Measurements from ENCODE around the gene ZSCAN29.

The ZSCAN29 gene

DNA sequence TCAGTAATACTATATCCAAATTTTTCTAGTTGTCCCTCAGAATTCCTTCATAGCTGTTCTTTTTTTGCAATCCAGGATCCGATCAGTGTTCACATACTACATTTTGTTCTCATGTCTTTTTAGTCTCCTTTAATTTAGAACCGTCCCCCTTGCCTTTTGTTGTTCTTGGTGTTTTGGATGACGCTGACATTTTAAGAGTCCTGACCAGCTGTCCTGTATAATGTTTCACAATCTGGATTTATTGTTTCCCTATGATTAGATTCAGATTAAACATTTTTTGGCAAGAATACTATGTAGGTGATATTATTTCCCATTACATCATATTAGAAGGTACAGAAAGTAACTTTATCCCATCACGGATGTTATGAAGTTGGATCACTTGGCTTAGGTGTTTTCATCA lies 11.5 kb upstream of the ZSCAN29 start:
- no peak for TF ChIP-seq RARB (CRISPR knock-in tag; IDR thresholded peaks at IDR 0.05)
- TF ChIP-seq, protein P1, sequence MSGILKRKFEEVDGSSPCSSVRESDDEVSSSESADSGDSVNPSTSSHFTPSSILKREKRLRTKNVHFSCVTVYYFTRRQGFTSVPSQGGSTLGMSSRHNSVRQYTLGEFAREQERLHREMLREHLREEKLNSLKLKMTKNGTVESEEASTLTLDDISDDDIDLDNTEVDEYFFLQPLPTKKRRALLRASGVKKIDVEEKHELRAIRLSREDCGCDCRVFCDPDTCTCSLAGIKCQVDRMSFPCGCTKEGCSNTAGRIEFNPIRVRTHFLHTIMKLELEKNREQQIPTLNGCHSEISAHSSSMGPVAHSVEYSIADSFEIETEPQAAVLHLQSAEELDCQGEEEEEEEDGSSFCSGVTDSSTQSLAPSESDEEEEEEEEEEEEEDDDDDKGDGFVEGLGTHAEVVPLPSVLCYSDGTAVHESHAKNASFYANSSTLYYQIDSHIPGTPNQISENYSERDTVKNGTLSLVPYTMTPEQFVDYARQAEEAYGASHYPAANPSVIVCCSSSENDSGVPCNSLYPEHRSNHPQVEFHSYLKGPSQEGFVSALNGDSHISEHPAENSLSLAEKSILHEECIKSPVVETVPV (CRISPR knock-in tag; IDR thresholded peaks at IDR 0.05) = no peak
- no peak for TF ChIP-seq BACH2 (CRISPR knock-in tag; IDR thresholded peaks at IDR 0.05; ENCODE audit: borderline replicate concordance)
- TF ChIP-seq ISL1 (CRISPR knock-in tag; IDR thresholded peaks at IDR 0.05) = no peak
- no peak for TF ChIP-seq ZNF8 (CRISPR knock-in tag; IDR thresholded peaks at IDR 0.05)
- TF ChIP-seq ZNF565 (CRISPR knock-in tag; conservative IDR thresholded peaks at IDR 0.05; ENCODE audit: low read depth) = no peak
- TF ChIP-seq ARNTL (CRISPR knock-in tag; IDR thresholded peaks at IDR 0.05; ENCODE audit: borderline replicate concordance, low read depth) = no peak
- ATAC-seq = no peak

DNA sequence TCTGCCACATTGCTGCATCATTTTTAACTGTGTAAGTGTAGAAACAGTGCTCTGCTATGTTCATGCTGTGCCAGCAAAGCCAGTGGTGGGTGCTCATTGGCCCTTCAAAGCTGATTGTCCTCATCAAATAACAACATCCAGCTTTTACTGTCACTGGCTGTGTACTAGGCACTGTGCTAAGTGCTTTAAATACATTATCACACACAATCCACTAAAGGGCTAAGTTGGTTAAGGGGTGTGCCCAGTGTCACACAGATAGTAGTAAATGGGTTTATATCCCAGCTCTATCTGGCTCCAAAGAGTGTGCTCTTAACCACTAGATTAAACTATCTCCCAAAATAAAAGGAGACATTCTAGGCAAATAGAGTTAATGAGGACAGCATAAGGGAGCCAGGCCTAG lies 7.8 kb upstream of the ZSCAN29 start:
- ATAC-seq = no peak
- no peak for TF ChIP-seq ZFP3 (CRISPR knock-in tag; IDR thresholded peaks at IDR 0.05)
- TF ChIP-seq, protein P2, sequence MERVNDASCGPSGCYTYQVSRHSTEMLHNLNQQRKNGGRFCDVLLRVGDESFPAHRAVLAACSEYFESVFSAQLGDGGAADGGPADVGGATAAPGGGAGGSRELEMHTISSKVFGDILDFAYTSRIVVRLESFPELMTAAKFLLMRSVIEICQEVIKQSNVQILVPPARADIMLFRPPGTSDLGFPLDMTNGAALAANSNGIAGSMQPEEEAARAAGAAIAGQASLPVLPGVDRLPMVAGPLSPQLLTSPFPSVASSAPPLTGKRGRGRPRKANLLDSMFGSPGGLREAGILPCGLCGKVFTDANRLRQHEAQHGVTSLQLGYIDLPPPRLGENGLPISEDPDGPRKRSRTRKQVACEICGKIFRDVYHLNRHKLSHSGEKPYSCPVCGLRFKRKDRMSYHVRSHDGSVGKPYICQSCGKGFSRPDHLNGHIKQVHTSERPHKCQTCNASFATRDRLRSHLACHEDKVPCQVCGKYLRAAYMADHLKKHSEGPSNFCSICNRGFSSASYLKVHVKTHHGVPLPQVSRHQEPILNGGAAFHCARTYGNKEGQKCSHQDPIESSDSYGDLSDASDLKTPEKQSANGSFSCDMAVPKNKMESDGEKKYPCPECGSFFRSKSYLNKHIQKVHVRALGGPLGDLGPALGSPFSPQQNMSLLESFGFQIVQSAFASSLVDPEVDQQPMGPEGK (CRISPR knock-in tag; IDR thresholded peaks at IDR 0.05; ENCODE audit: borderline replicate concordance) = no peak
- no peak for TF ChIP-seq OSR1 (CRISPR knock-in tag; IDR thresholded peaks at IDR 0.05)
- TF ChIP-seq ZNF565 (CRISPR knock-in tag; conservative IDR thresholded peaks at IDR 0.05; ENCODE audit: low read depth) = no peak
- no peak for TF ChIP-seq ZNF8 (CRISPR knock-in tag; IDR thresholded peaks at IDR 0.05)
- no peak for TF ChIP-seq SNAI2 (CRISPR knock-in tag; IDR thresholded peaks at IDR 0.05)
- TF ChIP-seq, protein P3, sequence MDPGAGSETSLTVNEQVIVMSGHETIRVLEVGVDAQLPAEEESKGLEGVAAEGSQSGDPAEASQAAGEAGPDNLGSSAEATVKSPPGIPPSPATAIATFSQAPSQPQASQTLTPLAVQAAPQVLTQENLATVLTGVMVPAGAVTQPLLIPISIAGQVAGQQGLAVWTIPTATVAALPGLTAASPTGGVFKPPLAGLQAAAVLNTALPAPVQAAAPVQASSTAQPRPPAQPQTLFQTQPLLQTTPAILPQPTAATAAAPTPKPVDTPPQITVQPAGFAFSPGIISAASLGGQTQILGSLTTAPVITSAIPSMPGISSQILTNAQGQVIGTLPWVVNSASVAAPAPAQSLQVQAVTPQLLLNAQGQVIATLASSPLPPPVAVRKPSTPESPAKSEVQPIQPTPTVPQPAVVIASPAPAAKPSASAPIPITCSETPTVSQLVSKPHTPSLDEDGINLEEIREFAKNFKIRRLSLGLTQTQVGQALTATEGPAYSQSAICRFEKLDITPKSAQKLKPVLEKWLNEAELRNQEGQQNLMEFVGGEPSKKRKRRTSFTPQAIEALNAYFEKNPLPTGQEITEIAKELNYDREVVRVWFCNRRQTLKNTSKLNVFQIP (CRISPR knock-in tag; IDR thresholded peaks at IDR 0.05; ENCODE audit: borderline replicate concordance, low read depth) = no peak
- no peak for TF ChIP-seq ARNTL (CRISPR knock-in tag; IDR thresholded peaks at IDR 0.05; ENCODE audit: borderline replicate concordance, low read depth)
- TF ChIP-seq TOX (CRISPR knock-in tag; IDR thresholded peaks at IDR 0.05; ENCODE audit: borderline replicate concordance) = no peak
- TF ChIP-seq ZNF70 (CRISPR knock-in tag; IDR thresholded peaks at IDR 0.05) = no peak
- TF ChIP-seq, protein P4, sequence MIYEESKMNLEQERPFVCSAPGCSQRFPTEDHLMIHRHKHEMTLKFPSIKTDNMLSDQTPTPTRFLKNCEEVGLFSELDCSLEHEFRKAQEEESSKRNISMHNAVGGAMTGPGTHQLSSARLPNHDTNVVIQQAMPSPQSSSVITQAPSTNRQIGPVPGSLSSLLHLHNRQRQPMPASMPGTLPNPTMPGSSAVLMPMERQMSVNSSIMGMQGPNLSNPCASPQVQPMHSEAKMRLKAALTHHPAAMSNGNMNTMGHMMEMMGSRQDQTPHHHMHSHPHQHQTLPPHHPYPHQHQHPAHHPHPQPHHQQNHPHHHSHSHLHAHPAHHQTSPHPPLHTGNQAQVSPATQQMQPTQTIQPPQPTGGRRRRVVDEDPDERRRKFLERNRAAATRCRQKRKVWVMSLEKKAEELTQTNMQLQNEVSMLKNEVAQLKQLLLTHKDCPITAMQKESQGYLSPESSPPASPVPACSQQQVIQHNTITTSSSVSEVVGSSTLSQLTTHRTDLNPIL (CRISPR knock-in tag; IDR thresholded peaks at IDR 0.05; ENCODE audit: low read depth) = no peak

DNA sequence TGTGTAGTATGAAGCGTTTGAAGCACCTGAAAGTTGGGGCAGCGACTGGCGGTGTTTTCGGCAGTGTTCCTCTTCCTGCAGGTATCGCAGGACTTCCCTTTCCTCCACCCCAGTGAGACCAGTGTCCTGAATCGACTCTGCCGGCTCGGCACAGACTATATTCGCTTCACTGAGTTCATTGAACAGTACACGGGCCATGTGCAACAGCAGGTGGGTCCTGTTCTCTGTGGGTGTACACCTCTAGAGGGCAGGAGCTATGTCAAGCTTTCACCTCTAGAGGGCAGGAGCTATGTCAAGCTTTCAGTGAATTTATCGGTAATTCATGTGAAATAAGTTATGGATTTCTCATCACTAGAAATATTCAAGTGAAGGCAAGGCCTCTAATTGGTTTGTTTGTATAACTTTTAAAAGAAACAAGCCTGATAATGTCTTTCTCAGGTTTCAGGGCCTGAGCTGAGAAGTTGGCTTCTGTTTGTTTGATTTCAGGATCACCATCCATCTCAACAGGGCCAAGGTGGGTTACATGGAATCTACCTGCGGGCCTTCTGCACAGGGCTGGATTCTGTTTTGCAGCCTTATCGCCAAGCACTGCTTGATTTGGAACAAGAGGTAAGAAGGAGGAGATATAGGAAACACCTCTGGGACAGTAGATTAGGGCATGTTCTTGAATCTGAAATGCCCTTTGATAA lies 5.3 kb upstream of the ZSCAN29 start:
- TF ChIP-seq PPARA (CRISPR knock-in tag; IDR thresholded peaks at IDR 0.05; ENCODE audit: borderline replicate concordance) (no peak), ZNF70 (CRISPR knock-in tag; IDR thresholded peaks at IDR 0.05) (no peak), OSR1 (CRISPR knock-in tag; IDR thresholded peaks at IDR 0.05) (no peak), ESRRG (CRISPR knock-in tag; IDR thresholded peaks at IDR 0.05) (no peak), SNAI2 (CRISPR knock-in tag; IDR thresholded peaks at IDR 0.05) (no peak), CSDC2 (CRISPR knock-in tag; IDR thresholded peaks at IDR 0.05) (no peak), ZC3H10 (CRISPR knock-in tag; IDR thresholded peaks at IDR 0.05) (no peak), GLIS3 (CRISPR knock-in tag; IDR thresholded peaks at IDR 0.05) (no peak), ZFP3 (CRISPR knock-in tag; IDR thresholded peaks at IDR 0.05) (no peak), ZNF8 (CRISPR knock-in tag; IDR thresholded peaks at IDR 0.05) (no peak)
- TF ChIP-seq, protein P3 (CRISPR knock-in tag; IDR thresholded peaks at IDR 0.05; ENCODE audit: borderline replicate concordance, low read depth) = no peak
- TF ChIP-seq, protein P5, sequence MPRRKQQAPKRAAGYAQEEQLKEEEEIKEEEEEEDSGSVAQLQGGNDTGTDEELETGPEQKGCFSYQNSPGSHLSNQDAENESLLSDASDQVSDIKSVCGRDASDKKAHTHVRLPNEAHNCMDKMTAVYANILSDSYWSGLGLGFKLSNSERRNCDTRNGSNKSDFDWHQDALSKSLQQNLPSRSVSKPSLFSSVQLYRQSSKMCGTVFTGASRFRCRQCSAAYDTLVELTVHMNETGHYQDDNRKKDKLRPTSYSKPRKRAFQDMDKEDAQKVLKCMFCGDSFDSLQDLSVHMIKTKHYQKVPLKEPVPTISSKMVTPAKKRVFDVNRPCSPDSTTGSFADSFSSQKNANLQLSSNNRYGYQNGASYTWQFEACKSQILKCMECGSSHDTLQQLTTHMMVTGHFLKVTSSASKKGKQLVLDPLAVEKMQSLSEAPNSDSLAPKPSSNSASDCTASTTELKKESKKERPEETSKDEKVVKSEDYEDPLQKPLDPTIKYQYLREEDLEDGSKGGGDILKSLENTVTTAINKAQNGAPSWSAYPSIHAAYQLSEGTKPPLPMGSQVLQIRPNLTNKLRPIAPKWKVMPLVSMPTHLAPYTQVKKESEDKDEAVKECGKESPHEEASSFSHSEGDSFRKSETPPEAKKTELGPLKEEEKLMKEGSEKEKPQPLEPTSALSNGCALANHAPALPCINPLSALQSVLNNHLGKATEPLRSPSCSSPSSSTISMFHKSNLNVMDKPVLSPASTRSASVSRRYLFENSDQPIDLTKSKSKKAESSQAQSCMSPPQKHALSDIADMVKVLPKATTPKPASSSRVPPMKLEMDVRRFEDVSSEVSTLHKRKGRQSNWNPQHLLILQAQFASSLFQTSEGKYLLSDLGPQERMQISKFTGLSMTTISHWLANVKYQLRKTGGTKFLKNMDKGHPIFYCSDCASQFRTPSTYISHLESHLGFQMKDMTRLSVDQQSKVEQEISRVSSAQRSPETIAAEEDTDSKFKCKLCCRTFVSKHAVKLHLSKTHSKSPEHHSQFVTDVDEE (CRISPR knock-in tag; IDR thresholded peaks at IDR 0.05) = no peak
- peak; percentile 69 for ATAC-seq
